DND-41 (cell line): ENCODE measurements around the gene CTSC.

Experiments used
- CTCF ChIP-seq: IDR thresholded peaks from 2 replicates; pipeline ENCODE4 v1.5.1; 2012; ENCODE audit warnings: borderline replicate concordance, low read length, moderate library complexity, mild to moderate bottlenecking; ENCODE audit not compliant: poor library complexity, severe bottlenecking; ENCODE audit errors: extremely low read depth
- EZH2 ChIP-seq: IDR thresholded peaks from 3 replicates; pipeline ENCODE4 v1.6.1; 2012; ENCODE audit warnings: borderline replicate concordance, low read depth, mild to moderate bottlenecking, moderate library complexity, low read length, inconsistent platforms; ENCODE audit not compliant: severe bottlenecking

- TF ChIP-seq CTCF (no peak), EZH2 (no peak)
Measured at GRCh38 chr11:88378422-88379066, 41.0 kb upstream of the CTSC start.
